NB4 (cell line): ENCODE results near the gene IGFL4.

Source experiments
- MYC ChIP-seq: IDR thresholded peaks from 2 replicates; pipeline ENCODE4 v1.6.1; 2011; ENCODE audit warnings: low read depth, low read length
- POLR2A ChIP-seq: IDR thresholded peaks from 2 replicates; pipeline ENCODE4 v1.6.1; 2011; ENCODE audit warnings: mild to moderate bottlenecking; ENCODE audit not compliant: insufficient read length; ENCODE audit errors: extremely low read depth
- TF ChIP-seq, protein P1 (sequence below): IDR thresholded peaks from one replicate; pipeline ENCODE4 v1.5.1; 2012; ENCODE audit warnings: low read depth, low read length

DNA sequence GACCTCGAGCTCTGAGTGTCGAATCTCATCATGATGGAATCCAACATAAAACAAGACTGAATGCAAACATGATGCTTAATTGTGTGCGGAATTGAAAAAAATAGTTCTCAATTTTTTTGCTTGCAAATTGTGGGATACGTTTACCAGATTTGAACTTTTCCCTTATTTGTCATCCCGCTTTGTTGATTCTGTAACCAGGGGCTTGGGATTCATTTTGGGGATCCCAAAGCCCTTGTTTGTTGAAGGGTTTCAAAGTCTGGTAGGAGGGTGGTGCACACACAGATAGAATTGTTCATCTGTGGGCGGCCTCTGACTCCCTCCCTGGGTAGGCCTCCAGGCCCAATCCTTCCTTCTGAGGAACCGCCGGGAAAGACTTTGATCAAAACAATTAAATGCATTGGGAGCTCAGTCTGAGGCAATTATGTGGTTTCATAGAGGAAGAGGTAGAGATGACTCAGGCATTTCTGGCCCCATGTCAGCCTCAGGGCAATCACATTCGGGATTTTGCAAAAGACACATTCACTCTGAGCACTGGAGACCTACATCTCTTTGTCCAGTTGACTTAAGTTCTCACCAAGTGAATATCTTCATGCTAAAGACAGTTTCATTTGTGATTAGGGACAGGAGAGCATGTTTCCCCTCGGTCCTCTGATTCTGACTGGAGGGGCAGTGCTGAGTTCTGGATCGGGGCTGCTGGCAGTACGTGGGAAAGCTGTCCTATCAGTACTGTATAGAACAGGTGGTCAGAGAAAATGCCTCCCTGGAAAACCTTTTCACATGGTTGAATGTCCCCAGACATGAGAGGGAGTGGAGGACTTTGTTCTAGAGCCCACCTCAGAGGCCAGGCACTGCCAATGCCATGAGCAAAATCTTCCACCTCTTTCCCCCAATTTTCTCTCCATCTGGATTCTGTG, 27.8 kb upstream of the IGFL4 start:
- TF ChIP-seq, protein P1, sequence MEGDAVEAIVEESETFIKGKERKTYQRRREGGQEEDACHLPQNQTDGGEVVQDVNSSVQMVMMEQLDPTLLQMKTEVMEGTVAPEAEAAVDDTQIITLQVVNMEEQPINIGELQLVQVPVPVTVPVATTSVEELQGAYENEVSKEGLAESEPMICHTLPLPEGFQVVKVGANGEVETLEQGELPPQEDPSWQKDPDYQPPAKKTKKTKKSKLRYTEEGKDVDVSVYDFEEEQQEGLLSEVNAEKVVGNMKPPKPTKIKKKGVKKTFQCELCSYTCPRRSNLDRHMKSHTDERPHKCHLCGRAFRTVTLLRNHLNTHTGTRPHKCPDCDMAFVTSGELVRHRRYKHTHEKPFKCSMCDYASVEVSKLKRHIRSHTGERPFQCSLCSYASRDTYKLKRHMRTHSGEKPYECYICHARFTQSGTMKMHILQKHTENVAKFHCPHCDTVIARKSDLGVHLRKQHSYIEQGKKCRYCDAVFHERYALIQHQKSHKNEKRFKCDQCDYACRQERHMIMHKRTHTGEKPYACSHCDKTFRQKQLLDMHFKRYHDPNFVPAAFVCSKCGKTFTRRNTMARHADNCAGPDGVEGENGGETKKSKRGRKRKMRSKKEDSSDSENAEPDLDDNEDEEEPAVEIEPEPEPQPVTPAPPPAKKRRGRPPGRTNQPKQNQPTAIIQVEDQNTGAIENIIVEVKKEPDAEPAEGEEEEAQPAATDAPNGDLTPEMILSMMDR, result no peak
- no peak for TF ChIP-seq POLR2A
- TF ChIP-seq MYC, result no peak
